GM12801 (cell line): ENCODE measurements around the gene ERF.

ENCODE experiments used
- TF ChIP-seq, protein P1 (sequence below): IDR thresholded peaks from one replicate; pipeline ENCODE4 v1.5.1; 2011; ENCODE audit warnings: control low read depth; ENCODE audit not compliant: insufficient read length; ENCODE audit errors: extremely low read depth

Gene ERF

GRCh38 chr19:42253245-42254088 is 1.5 kb downstream of the ERF start:
- TF ChIP-seq, protein P1, sequence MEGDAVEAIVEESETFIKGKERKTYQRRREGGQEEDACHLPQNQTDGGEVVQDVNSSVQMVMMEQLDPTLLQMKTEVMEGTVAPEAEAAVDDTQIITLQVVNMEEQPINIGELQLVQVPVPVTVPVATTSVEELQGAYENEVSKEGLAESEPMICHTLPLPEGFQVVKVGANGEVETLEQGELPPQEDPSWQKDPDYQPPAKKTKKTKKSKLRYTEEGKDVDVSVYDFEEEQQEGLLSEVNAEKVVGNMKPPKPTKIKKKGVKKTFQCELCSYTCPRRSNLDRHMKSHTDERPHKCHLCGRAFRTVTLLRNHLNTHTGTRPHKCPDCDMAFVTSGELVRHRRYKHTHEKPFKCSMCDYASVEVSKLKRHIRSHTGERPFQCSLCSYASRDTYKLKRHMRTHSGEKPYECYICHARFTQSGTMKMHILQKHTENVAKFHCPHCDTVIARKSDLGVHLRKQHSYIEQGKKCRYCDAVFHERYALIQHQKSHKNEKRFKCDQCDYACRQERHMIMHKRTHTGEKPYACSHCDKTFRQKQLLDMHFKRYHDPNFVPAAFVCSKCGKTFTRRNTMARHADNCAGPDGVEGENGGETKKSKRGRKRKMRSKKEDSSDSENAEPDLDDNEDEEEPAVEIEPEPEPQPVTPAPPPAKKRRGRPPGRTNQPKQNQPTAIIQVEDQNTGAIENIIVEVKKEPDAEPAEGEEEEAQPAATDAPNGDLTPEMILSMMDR: no peak

GRCh38 chr19:42252365-42253244 is 2.3 kb downstream of the ERF start:
- TF ChIP-seq, protein P1: no peak

GRCh38 chr19:42251572-42252358 is 3.2 kb downstream of the ERF start:
- TF ChIP-seq, protein P1: no peak

GRCh38 chr19:42250666-42251531 is 4.0 kb downstream of the ERF start:
- TF ChIP-seq, protein P1: no peak

DNA sequence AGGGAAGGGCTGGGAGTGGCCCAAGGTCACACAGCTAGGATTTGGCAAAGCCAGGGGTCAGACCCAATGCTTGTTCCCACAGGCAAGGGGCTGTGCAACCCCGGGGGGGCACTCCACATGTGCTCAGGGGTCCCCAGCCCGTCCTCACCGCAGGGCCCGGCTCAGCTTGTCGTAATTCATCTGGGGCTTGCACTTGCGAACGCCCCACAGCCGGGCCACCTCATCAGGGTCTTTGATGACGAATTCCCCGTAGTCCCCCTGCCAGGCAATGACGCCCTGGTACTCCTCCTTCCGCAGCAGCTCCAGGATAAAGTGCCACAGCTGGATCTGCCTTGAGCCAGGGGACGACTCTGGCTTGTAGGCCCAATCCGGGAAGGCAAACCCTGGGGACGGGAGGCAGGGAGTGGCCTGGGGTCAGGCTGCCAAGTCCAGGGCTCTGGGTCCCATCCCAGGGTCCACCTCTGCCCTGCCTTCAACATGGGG is 4.7 kb downstream of the ERF start:
- TF ChIP-seq, protein P1: no peak

GRCh38 chr19:42249769-42250168 is 5.2 kb downstream of the ERF start:
- TF ChIP-seq, protein P1: no peak
